OCI-M2 (cell line): ENCODE results near the gene ONECUT2.
A peak's percentile ranks its signal among the peaks of the same experiment; 100 is the strongest.
"Not testable (repeated sequence)": the region's sequence is repeated elsewhere in the genome, so short reads cannot be mapped to it uniquely, and the experiment has no call there.

ENCODE experiments used
- DNase-seq: peaks from one replicate; lab custom pipeline; 2025; ENCODE audit not compliant: unreplicated experiment; lab: John Stamatoyannopoulos, UW

ONECUT2 gene

GRCh38 chr18:57445488-57446319 lies 10.5 kb downstream of the ONECUT2 start:
- no peak for DNase-seq

GRCh38 chr18:57446322-57446721 lies 11.1 kb downstream of the ONECUT2 start:
- DNase-seq, result no peak

GRCh38 chr18:57447154-57447621 lies 12.0 kb downstream of the ONECUT2 start:
- DNase-seq, result no peak

GRCh38 chr18:57455576-57456129 lies 20.5 kb downstream of the ONECUT2 start:
- no peak for DNase-seq

GRCh38 chr18:57461652-57462269 lies 26.6 kb downstream of the ONECUT2 start:
- DNase-seq, result no peak

GRCh38 chr18:57466307-57466706 lies 31.1 kb downstream of the ONECUT2 start:
- DNase-seq, result no peak

- no peak for DNase-seq
These were observed 31.7 kb downstream of the ONECUT2 start for GRCh38 chr18:57466745-57467409.

DNA sequence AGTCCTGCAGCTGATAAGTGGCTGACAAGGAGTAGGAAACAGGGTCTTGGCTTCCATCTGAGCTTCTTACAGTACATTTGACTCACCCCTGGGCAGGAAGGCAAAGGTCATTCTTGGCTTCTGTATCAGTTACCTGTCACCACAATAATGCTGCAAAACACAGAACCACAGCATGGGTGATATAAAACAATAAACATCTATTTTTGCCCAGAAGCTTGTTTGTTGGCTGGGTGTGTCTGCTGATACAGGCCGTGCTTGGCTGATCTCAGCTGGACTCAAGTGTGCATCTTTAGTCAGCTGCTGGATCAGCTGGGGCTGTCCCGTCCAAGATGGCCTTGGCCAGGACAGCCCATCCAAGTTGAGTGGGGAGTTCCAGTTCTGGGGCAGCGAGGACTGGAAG lies 34.7 kb downstream of the ONECUT2 start:
- no peak for DNase-seq

GRCh38 chr18:57475408-57475807 lies 40.2 kb downstream of the ONECUT2 start:
- no peak for DNase-seq

GRCh38 chr18:57475903-57476302 lies 40.7 kb downstream of the ONECUT2 start:
- no peak for DNase-seq

- no peak for DNase-seq
These were observed 45.6 kb downstream of the ONECUT2 start for GRCh38 chr18:57480733-57481132.

GRCh38 chr18:57497372-57498294 lies 62.5 kb downstream of the ONECUT2 start:
- DNase-seq, result no peak

- no peak for DNase-seq
These were observed 63.6 kb downstream of the ONECUT2 start for GRCh38 chr18:57498682-57499256.

- no peak for DNase-seq
These were observed 67.5 kb downstream of the ONECUT2 start for GRCh38 chr18:57502624-57503023.

GRCh38 chr18:57505231-57505630 lies 70.1 kb downstream of the ONECUT2 start:
- DNase-seq, result no peak

DNA sequence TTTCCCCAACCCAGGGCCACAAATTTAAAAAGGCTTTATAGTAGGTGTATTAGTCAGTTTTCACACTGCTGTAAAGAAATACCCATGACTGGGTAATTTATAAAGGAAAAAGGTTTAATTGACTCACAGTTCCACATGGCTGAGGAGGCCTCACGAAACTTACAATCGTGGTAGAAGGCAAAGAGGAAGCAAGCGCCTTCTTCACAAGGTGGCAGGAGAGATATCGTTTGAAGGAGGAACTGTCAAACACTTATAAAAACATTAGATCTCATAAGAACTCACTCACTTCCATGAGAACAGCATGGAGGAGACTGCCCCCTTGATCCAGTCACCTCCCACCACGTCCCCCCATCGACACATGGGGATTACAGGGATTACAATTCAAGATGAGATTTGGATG lies 80.9 kb downstream of the ONECUT2 start:
- peak; percentile 57 for DNase-seq

- no peak for DNase-seq
These were observed 83.4 kb downstream of the ONECUT2 start for GRCh38 chr18:57518533-57518932.

DNA sequence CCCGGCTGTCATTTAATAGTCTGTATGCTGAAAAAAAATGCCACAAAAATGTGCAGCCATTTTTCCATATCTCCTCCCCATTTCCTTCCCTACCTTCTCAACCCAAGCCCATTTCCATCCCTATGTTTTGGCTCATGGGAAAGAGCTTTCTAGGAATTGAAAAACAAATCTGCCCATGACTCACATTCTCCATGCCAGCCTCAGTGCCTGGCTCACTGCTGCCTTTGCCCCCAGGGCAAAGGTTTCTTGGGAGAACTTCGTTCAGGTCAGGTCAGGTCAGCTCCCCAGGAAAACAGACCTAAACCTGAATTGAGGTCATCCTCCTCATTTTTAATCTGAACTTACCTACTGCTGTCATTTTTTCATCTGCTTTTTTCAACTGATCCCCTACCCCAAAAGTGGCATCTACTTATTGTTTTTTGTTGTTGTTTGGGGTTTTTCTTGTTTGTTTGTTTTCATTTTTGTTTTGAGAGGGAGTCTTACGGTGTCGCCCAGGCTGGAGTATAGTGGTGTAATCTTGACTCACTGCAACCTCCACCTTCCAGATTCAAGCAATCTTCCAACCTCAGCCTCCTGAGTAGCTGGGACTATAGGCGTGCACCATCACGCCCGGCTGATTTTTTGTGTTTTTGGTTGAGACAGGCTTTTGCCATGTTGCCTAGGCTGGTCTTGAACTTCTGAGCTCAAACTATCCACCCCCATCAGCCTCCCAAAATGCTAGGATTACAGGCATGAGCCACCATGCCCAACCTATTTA lies 84.7 kb downstream of the ONECUT2 start:
- DNase-seq, result no peak

DNA sequence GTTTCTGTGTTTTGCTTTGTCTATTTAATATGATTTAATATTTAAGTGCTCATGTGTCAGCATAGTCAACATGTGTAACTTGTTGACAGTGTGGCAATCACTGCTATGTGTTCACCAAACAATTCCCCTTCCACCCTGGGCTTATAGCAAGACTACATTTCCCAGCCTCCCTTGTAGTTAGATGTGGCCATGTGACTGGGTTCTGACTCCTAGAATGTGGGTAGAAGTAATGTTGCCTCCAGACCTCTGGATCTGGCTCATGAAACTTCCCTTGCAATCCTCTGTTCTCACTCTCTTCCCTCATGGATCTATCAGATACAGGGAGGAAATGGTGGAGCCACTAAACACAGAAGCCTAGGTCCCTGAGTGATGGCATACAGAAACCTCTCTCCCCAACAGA lies 87.2 kb downstream of the ONECUT2 start:
- DNase-seq, result not testable (repeated sequence)
